ENCODE data around the gene NTN1. TPM values are rescaled to one million over a fixed set of nuclear protein-coding genes. Genes with fewer than 3 reads are reported as not detected.
A peak's percentile ranks its signal among the peaks of the same experiment; 100 is the strongest.

Gene NTN1
- total and polyA plus RNA-seq, 2 of the 4 experiments (the other 2 are of a cell fraction), result under 0.01 to 0.07 TPM

DNA sequence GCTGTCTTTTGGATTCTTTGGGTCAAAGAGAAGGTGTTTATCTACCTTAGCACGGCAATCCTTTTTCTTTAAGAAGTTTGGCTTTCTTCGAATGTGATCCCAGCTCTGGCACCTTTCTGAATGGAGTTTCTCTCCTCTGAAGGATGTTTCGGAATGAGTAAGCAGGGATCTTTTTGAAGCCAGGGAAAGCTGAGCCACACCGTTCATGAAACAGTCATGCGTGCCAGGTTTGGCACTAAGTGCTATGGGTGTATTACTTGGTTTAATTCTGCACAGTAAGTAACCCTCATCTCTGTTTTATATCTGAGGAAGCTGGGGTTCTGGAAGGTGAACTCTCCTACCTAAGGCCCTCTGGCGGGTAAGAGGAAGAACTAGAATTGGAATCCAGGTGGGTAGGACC lies 234.5 kb downstream of the NTN1 start:
- Histone ChIP-seq H3K27ac (ENCODE audit: insufficient read depth, low read length) (peak overlapping the region; percentile 22; the same call in 1 of the 2 replicates), H3K9me1 (ENCODE audit: insufficient read depth, low read length) (peaks cover 6% of the 10 kb centered on the region), H3K4me2 (ENCODE audit: low read depth, low read length) (no peak overlapping the region), H3K9me3 (ENCODE audit: control insufficient read depth, insufficient read depth, low read length) (no peaks in the 10 kb centered on the region), H3K4me1 (ENCODE audit: control insufficient read depth, insufficient read depth, low read length) (peaks cover 15% of the 10 kb centered on the region), H2AFZ (replicated peaks; ENCODE audit: low read length, poor library complexity) (no peak overlapping the region), H2BK15ac (ENCODE audit: low read depth, low read length) (0 out of 3 replicates have a peak overlapping the region, but pooled peaks have one; percentile 38), H3K9ac (ENCODE audit: low read depth, low read length) (no peak overlapping the region), H2AK9ac (replicated peaks; ENCODE audit: low read depth, low read length, poor library complexity) (no peak overlapping the region), H4K91ac (ENCODE audit: insufficient read depth, low read depth, low read length) (no peak overlapping the region), H3K4ac (ENCODE audit: low read depth, low read length) (no peak overlapping the region), H3K4me3 (ENCODE audit: insufficient read depth, low read depth, low read length) (no peak overlapping the region), H3K56ac (ENCODE audit: extremely low read depth, insufficient read depth, low read length) (no peak overlapping the region), H2BK20ac (ENCODE audit: low read depth, low read length) (peak overlapping the region; percentile 57; the same call in 1 of the 2 replicates), H3K23ac (ENCODE audit: low read depth, low read length) (no peak overlapping the region), H2BK120ac (ENCODE audit: low read depth, low read length) (0 out of 2 replicates have a peak overlapping the region, but pooled peaks have one; percentile 3), H4K5ac (ENCODE audit: low read depth, low read length) (peak overlapping the region; percentile 30; the same call in 1 of the 2 replicates), H3K18ac (ENCODE audit: low read depth, low read length) (peak overlapping the region; percentile 81; the same call in 1 of the 2 replicates), H3K14ac (replicated peaks; ENCODE audit: low read depth, low read length) (no peak overlapping the region), H3K36me3 (ENCODE audit: control insufficient read depth, insufficient read depth, low read length) (no peaks in the 10 kb centered on the region), H4K8ac (ENCODE audit: low read depth in 2 of 2, low read length in 2 of 2) (no peak overlapping the region), H4K20me1 (ENCODE audit: insufficient read depth, low read length) (no peaks in the 10 kb centered on the region), H3K79me1 (ENCODE audit: low read depth in 1 of 2, low read length in 2 of 2) (no peaks in the 10 kb centered on the region), H2BK5ac (ENCODE audit: low read depth, low read length, poor library complexity, severe bottlenecking) (no peak overlapping the region), H2AK5ac (ENCODE audit: low read depth, low read length) (peak overlapping the region; percentile 72; the same call in 1 of the 2 replicates), H3K27me3 (ENCODE audit: control insufficient read depth, insufficient read depth, low read length) (no peaks in the 10 kb centered on the region)
- no TSS peak for BruUV-seq (replicated peaks)
- POLR2A ChIA-PET (ENCODE audit: unreplicated experiment), result no interaction called here
- CTCF ChIA-PET, result no interaction called here
- in situ Hi-C loops (cut with MboI; ENCODE audit: low sequenced_read_pairs) (no loop called here), dilution Hi-C loops (cut with HindIII; ENCODE audit: low sequenced_read_pairs, unreplicated experiment) (no loop called here), intact Hi-C loops (cut with micrococcal nuclease) (no loop called here)
- 86% methylated on average over 2 of the region's 6 CpGs; no CpG with 5 or more reads in 1 of the 2 experiments for WGBS, 2 experiments (ENCODE audit: extremely low coverage in 2 of 2, insufficient read length in 1 of 2)
- TF ChIP-seq BHLHE40 (IDR thresholded peaks at IDR 0.05; ENCODE audit: low read depth, low read length) (no peak), POLR2A (IDR thresholded peaks at IDR 0.05; ENCODE audit: low read depth, low read length) (no peak), SMC3 (IDR thresholded peaks at IDR 0.05; ENCODE audit: low read depth, low read length) (no peak), RCOR1 (IDR thresholded peaks at IDR 0.05; ENCODE audit: insufficient replicate concordance, low read length) (no peak), FOS (IDR thresholded peaks at IDR 0.05; ENCODE audit: low read depth, low read length) (no peak), CHD1 (IDR thresholded peaks at IDR 0.05; ENCODE audit: low read depth, low read length) (no peak), MAFK (IDR thresholded peaks at IDR 0.05; ENCODE audit: low read depth, low read length) (no peak), NFE2L2 (IDR thresholded peaks at IDR 0.05; ENCODE audit: low read depth, low read length) (no peak), RFX5 (IDR thresholded peaks at IDR 0.05; ENCODE audit: low read depth, low read length) (no peak), RAD21 (IDR thresholded peaks at IDR 0.05; ENCODE audit: low read length) (no peak), MXI1 (IDR thresholded peaks at IDR 0.05; ENCODE audit: borderline replicate concordance, low read depth, low read length) (no peak), CEBPB (IDR thresholded peaks at IDR 0.05; ENCODE audit: low read depth, low read length) (no peak), MAZ (IDR thresholded peaks at IDR 0.05; ENCODE audit: borderline replicate concordance, low read depth, low read length) (no peak)
- TF ChIP-seq, protein P1, sequence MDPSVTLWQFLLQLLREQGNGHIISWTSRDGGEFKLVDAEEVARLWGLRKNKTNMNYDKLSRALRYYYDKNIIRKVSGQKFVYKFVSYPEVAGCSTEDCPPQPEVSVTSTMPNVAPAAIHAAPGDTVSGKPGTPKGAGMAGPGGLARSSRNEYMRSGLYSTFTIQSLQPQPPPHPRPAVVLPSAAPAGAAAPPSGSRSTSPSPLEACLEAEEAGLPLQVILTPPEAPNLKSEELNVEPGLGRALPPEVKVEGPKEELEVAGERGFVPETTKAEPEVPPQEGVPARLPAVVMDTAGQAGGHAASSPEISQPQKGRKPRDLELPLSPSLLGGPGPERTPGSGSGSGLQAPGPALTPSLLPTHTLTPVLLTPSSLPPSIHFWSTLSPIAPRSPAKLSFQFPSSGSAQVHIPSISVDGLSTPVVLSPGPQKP (IDR thresholded peaks at IDR 0.05; ENCODE audit: borderline replicate concordance, low read depth, low read length), result no peak
- TF ChIP-seq, protein P2, sequence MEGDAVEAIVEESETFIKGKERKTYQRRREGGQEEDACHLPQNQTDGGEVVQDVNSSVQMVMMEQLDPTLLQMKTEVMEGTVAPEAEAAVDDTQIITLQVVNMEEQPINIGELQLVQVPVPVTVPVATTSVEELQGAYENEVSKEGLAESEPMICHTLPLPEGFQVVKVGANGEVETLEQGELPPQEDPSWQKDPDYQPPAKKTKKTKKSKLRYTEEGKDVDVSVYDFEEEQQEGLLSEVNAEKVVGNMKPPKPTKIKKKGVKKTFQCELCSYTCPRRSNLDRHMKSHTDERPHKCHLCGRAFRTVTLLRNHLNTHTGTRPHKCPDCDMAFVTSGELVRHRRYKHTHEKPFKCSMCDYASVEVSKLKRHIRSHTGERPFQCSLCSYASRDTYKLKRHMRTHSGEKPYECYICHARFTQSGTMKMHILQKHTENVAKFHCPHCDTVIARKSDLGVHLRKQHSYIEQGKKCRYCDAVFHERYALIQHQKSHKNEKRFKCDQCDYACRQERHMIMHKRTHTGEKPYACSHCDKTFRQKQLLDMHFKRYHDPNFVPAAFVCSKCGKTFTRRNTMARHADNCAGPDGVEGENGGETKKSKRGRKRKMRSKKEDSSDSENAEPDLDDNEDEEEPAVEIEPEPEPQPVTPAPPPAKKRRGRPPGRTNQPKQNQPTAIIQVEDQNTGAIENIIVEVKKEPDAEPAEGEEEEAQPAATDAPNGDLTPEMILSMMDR (conservative IDR thresholded peaks at IDR 0.05; ENCODE audit: low read depth, low read length), result no peak
- TF ChIP-seq, protein P3, sequence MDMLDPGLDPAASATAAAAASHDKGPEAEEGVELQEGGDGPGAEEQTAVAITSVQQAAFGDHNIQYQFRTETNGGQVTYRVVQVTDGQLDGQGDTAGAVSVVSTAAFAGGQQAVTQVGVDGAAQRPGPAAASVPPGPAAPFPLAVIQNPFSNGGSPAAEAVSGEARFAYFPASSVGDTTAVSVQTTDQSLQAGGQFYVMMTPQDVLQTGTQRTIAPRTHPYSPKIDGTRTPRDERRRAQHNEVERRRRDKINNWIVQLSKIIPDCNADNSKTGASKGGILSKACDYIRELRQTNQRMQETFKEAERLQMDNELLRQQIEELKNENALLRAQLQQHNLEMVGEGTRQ (IDR thresholded peaks at IDR 0.05; ENCODE audit: low read depth, low read length), result no peak
- ATAC-seq (ENCODE audit: low read depth), result no peak
- DNase-seq, result no peak
